T-helper 1 cell treated with Interleukin-12 subunit alpha and Interleukin-12 subunit beta and Interleukin-4 antibody, amounts not matched to agents 30 ng/mL and 1 ng/mL, for 36 hours (primary cell): Measurements from ENCODE around the gene MKRN1. TPM values are rescaled to one million over a fixed set of nuclear protein-coding genes. Genes with fewer than 3 reads are reported as not detected.
"Not testable (repeated sequence)": the region's sequence is repeated elsewhere in the genome, so short reads cannot be mapped to it uniquely, and the experiment has no call there.

ENCODE experiments used
- intact Hi-C: fragments of 100-400 bp; cut with micrococcal nuclease; formaldehyde crosslinking; loops from one replicate; pipeline ENCODE4 v1.15.1; 2024
- total RNA-seq: library from RNA; stranded (reverse); gene quantifications from 2 replicates; pipeline ENCODE4 v1.2.3, GENCODE V29; 2022

Gene MKRN1, protein sequence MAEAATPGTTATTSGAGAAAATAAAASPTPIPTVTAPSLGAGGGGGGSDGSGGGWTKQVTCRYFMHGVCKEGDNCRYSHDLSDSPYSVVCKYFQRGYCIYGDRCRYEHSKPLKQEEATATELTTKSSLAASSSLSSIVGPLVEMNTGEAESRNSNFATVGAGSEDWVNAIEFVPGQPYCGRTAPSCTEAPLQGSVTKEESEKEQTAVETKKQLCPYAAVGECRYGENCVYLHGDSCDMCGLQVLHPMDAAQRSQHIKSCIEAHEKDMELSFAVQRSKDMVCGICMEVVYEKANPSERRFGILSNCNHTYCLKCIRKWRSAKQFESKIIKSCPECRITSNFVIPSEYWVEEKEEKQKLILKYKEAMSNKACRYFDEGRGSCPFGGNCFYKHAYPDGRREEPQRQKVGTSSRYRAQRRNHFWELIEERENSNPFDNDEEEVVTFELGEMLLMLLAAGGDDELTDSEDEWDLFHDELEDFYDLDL
- total RNA-seq = 81.5 and 85.8 TPM in 2 replicates

DNA sequence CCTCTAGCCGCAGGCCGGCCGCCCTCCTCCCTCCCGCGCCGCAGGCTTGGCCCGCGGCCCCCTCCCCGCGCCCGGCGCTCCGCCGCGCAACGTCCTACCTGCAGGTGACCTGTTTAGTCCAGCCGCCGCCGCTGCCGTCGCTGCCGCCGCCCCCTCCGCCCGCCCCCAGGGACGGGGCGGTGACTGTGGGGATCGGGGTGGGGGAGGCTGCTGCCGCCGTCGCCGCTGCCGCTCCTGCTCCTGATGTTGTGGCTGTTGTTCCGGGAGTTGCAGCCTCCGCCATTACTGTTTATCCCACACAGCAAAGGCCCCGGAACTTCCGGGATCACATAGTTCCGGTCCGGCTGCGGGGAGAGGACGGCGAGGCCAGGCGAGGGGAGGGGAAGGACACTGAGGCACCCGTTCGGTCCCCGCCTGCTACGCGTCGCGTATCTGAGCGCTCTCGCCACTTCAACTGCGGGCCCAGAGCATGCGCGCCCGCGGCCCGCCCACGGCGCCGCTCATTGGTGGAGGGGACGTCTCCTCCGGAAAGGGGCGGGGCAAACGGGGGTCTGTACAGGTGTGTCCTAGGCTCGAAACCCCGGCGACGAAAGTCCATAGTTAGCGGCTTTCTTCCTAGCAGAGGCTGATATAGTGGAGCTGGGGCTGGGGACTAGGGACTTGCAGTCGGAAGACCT is at the start of gene MKRN1:
Gene MKRN1, minus strand, starts transcription at position 444 of the 677 bp plus-strand sequence. Its CDS starts 161 bp downstream, at position 283.
- intact Hi-C loops = loop anchor here (1.0 to 10.0 kb wide), 16 partner anchors 75 to 1382 kb away; partner anchors contain the start of genes FMC1, HIPK2, NDUFB2 and RAB19

DNA sequence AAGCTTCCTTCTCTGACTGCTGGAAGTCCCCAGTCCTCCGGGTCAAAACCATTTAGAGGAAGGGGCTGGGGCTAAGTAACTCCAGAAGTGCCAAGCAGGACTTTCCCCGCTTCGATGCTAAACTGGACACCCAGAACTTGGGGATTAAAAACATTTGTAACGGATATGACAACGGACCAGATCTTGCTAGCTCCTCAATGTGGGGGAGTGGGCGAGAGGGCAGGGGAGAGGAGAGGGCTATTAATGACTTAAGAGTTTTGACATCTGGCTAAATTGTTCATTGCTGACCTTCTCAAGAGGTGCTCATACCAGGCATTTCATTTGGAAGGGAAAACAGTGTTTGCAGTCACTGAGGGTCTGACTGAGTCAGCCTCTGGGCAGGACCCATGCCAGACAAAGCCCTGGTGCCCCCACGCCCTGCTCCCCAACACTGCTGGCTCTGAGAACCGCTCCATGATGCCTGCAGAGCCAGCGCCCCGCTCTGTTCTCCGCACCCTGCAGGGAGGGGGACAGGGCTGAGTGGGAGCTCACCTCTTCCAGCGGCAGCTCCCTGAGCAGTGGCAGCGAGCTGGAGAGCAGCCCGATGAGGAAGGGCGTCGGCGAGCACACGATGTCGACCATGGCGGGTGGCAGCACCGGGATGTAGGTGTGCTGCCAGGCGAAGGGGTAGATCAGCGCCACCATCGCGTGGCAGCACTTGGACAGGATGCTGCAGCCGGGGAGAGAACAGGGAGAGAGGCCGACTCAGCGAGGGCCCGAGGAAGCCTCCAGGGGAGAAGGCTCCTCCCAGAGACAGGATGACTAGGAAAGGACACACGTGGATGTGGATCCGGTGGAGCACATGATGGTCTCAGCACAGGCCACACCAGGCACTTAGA is 47.7 kb upstream of the MKRN1 start:
- intact Hi-C loops = no loop called here

DNA sequence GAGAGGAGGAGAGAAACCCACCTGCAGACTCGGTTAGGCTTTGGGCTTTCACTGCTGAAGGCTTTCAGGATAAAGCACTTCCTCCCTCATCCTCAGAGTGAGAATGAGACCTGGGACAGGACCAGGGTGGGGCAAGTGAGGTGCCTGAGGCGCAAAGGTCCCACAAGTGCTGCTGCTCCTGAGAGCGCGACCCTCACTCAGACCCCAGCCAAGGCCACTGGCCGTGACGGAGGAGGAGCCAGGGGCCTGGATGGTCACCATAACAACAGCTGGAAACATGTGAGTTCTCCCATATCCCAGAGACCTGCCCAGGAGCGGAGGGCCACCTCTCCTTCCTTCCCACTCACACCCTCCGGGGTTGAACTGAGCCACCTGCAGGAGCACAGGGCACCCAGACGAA is 46.9 kb upstream of the MKRN1 start:
- intact Hi-C loops = no loop called here

DNA sequence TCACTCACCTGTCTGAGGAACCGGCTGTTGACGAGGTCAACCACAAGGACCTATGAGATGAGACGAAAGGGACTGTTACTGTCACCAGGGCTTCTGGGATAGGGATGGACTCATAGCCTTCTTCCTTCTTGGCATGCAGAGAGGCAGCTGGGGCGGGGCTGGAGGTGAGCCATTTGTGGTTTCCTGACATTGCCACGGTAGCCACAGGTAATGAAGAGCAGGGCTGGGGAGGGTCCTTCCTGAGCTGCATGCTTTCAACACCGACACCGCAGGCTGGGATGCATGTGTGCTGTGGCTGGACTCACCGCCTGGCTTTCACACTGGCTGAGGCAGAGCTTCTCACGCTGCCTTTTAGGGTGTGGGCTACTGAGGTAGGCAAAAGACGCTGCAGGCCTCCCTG is 46.4 kb upstream of the MKRN1 start:
- intact Hi-C loops = no loop called here

DNA sequence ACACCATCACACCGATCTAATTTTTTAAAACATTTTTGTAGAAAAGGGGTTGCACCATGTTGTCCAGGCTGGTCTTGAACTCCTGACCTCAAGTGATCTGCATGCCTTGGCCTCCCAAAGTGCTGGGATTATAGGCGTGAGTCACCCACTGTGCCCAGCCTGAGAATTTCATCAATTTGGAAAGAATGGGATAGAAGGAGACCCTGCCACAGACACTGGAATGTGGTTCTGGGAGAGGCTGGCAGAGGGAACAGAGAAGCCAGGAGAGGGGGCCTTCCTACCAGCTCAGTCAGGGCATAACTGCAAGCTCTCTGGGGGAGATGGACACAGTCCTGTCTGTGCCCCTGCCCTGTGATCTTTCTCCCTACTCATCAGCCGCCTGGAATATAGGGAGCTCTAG is 42.1 kb upstream of the MKRN1 start:
- intact Hi-C loops = no loop called here

DNA sequence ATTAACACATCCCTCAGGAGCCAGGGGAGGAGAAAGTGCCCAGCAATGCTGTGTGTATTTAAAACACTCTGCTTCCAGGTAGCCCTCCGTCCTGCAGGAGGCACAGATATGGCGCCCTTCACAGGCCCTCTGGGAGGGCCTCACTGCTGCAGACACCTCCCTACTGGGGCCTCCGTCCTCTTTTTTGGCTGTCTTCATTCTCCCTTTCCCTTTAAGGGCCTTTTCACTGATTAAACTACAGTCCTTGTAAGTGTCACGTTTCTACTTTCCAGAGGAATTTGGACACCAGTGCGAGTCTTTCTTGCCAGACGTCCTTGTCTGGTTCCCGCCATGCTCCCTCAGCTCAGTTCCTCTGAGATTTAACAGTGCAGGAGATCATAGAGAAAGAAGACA is 39.7 kb upstream of the MKRN1 start:
- intact Hi-C loops = loop anchor here (2.0 kb wide), 1 partner anchor 294 kb away; no protein-coding TSS in a partner anchor

DNA sequence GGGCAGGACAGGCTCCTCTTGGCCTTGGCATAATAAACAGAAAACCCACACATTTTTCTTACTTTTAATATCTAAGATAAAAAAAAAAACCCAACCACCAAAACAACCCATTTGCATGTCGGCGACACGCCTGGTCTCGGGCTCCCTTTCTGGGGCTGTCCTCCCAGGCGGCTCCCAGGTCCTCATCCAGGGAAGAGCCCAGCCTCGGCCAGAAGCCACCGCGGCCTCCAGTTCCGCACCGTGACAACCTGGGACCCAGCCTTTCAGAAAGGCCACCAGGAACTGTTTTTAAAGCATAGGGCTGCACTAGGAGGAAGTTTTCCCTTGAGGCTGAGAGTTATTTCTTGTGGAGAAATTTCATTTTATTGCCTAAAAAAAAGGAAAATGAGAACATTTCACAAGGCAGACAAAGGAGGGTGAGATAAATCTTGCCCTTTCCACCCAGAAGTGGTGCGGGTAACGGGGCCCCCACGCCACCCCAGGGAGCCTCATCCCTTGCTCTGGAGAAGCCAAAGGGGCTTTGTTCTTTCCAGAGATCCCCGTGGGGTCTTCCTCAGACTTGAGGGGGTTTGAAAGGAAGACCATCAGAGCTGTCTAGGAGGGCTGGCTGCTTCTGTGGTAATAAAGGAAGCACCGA is 39.2 kb upstream of the MKRN1 start:
- intact Hi-C loops = loop anchor here (1.0 to 2.0 kb wide), 4 partner anchors 41 to 494 kb away; no protein-coding TSS in a partner anchor

DNA sequence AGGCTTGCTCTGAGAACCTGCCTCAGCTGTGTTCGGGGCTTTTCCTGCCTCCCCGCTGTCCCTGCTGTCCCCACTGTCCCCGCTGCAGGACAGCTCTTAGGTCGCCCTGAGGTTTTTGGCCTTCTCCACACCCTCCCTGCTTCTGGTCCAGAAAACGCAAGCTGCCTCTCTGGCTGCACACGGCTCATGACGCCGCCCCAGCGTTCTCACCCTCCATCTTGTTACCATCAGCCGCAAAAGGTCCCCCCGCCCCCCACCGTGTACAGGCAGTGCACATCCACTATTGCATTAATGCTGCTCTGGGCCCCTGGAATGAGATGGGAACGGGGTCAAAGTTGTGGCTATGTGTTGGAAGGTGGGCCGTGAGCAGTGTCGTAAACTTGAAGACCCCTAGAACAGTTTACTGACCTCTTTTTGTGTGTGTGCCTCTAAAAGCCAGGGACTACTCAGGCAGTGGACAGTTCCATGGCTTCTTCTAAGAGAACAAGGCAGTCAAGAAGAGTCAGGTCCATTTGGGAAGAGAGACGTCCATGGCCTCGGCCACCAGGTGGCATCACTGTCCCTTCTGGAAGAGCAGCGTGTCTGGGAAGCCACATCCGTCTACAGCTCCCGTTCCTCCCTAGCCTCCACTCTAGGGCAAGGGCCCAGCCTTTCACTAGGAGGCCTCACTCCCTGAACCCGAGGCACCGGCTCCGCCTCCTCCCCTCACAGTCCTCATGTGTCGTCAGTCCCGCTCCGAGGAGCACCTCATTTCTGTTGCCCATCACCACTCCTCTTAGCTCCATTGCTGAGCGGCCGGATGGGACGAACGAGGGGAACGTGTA is 38.5 kb upstream of the MKRN1 start:
- intact Hi-C loops = loop anchor here (1.0 to 2.0 kb wide), 4 partner anchors 40 to 495 kb away; no protein-coding TSS in a partner anchor

DNA sequence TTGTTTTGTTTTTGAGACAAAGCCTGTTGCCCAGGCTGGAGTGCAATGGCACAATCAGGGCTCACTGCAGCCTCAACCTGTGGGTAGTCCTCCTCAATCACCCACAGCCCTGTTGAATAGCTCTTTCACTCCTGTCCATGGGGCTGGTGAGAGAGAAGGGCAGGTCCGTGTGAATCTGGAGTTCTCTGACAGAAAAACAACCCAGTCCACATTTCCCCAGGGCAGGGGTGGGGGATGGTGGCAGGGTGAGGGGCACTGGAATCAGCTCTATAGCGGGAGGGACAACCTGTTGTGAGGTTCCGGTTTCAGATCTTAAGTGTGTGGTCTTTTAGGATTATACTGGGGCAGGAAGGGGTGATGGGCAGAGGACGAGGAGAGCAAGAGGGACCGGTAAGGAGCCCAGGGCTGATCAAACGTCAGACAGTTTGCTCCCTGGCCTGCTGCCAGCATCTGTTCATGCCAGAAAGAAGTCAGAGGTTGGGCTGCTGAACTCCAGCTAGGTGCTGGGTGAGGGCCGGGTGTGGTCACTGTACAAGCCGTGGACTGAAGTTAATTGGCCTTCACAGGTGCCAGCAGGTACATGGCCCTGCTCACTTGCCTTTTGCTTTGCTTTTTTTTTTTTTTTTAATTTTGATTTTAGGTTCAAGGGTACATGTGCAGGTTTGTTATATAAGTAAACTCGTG is 33.2 kb upstream of the MKRN1 start:
- intact Hi-C loops = no loop called here

DNA sequence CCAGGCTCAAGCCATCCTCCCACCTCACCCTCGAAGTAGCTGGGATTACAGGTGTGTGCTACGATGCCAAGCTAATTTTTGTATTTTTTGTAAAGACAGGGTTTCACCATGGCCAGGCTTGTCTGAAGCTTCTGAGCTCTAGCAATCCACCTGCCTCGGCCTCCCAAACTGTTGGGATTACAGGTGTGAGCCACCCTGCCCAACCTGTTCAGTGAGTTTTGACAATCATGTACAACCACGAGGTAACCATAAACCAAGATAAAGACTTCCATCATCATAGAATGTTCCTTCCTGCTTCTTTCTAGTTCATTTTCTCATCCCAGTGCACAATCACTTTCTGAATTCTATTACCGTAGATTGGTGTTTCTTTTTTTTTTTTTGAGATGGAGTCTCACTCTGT is 30.5 kb upstream of the MKRN1 start:
- intact Hi-C loops = no loop called here

DNA sequence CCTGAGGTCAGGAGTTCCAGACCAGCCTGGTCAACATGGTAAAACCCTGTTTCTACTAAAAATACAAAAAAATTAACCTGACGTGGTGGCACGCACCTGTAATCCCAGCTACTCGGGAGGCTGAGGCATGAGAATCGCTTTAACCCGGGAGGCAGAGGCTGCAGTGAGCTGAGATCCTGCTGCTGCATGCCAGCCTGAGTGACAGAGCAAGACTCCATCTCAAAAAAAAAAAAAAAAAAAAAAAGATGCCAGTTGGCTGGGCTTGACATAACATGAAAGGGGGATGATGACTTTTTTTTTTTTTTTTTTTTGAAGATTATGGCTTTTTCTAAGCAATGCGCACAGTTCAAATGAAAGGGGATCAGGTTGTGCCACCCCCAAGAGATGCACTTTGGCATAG is 28.3 kb upstream of the MKRN1 start:
- intact Hi-C loops = not testable (repeated sequence)

DNA sequence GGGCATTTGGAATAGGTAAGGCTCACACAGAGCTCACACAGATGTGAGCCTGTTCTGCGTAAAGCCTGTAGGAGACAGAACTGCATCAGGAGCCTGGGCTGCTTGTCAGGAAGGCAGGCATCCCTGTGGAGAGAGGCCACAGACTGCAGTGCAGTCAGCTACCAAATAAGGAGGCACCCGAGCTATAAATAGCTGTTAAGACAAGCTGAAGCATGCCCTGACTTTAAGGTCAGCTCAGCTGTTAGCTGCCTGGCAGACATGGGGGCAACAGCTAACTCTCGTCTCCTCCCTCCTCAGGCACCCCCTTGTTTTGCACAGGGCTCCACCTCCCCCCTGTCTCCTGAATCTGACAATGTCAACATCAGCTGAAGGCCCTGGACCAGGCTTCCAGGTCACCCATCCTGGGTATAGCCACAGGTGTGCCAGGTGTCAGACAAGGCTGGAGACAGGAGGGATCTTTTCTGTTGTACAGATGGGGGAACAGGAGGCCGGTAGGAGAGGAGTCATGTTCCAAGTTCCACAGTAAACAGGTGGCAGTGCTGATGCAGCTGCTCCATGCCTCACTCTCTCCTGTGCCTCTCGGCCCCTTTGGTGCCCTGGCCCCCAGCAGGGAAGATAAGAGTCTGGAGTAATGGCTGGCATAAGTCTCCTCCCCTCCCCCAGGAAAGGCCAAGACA is 27.6 kb upstream of the MKRN1 start:
- intact Hi-C loops = no loop called here

DNA sequence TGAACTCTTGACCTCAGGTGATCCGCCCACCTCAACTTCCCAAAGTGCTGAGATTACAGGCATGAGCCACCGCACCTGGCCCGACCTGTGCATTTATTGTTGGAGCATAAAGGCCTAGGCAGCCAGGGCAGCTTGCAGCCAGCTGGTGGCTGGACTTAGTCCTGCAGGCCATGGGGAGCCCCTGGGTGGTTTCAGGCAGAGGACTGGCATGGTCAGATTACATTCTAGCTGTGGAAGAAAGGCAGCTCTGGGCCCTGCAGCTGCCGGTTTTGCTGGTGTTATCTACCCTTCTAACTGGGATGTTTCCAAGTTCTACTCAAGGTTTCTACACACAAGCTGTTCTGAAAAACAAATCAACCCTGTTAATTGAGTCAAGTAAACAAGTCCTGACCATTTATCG is 22.7 kb upstream of the MKRN1 start:
- intact Hi-C loops = no loop called here

DNA sequence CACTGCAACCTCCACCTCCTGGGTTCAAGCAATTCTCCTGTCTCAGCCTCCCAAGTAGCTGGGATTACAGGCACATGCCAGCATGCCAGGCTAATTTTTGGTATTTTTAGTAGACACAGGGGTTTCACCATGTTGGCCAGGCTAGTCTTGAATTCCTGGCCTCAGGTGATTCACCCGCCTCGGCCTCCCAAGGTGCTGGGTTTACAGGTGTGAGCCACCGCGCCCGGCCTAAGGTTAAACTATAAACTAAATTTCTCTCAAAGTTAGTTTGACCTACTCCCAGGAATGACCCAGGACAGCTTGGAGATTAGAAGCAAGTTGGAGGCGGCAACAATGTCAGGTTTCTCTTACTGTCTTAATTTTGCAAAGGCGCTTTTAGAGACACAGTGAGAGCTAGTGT is 18.5 kb upstream of the MKRN1 start:
- intact Hi-C loops = not testable (repeated sequence)

DNA sequence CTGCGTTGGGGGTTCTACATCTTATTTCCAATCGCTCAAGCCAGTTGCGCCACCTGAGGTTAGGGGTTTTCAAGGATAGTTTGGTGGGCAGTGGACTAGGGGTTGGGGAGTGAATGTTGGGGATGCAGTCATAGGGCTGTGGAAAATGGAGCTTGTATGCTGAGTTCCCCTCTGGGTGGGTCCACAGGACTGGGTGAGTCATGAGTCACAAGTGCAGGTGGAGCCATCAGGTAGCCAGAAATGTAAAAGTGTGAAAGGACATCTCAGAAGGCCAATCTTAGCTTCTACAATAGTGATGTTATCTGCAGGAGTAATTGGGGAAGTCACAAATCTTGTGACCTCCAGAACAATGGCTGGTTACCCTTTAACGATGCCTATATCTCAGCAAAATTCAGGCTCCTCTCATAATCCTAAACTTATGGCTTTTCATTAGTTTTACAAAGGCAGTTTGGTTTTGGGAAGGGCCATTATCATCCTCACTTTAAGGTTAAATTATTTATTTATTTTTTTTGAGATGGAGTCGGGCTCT is 18.0 kb upstream of the MKRN1 start:
- intact Hi-C loops = no loop called here

DNA sequence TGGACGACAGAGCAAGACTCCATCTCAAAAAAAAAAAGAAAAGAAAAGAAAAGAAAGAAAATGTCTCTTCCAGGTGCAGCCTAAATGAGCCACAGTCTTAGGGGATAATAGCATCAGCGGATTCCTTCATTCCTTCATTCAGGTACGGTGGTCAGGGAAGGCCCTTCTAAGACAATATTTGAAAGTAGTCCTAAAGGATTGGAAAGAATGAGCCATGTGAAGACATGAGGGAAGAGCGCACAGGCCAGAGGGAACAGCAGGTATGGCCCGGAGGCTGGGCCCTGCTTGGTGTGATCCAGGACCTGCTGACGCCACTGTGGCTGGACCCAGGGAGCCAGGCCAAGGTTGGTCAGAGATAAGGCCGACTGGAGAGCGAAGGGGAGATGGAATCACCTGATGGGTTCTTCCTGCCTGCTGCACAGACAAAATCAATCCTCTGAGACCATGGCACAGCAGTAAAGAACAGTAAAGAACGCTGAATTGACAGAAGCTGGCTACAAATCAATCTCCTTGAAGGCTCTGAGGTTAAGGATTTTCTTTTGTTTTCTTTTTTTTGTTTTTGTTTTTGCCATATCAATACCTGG is 16.3 kb upstream of the MKRN1 start:
- intact Hi-C loops = no loop called here

DNA sequence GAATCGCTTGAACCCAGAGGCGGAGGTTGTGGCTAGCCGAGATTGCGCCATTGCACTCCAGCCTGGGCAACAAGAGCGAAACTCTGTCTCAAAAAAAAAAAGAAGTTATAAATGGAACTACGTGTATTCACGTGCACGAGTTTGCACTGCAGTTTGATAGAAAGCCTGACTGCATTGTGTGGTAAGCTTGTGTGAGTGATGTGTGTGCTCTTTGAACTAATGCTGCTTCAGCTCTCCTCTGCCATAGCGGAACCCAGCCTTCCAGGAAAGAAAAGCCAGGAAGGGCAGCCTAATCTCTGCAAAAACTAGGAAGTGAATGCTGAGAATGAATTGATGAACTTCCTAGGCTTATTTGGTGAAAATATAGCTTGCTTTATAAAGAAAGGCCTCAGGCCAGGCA is 15.6 kb upstream of the MKRN1 start:
- intact Hi-C loops = no loop called here

DNA sequence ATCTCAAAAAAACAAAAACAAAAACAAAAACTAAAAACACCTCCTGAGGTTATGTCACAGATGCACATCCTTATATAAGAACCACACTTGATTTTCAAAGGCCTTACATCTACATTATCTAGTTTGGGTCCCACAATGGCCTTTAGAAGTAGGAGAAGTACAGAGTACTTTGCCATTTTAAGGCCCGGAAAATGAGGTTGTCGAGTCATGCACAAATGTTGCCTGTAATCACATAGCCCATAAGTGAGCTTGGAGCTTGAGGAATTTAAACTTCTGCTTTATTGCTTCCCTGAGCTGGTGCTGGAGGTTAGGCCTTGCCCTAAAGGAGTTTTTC is 9.7 kb upstream of the MKRN1 start:
- intact Hi-C loops = no loop called here
